Vagina (tissue), 2 donors: Measurements from ENCODE around the gene WDR1. TPM values are rescaled to one million over a fixed set of nuclear protein-coding genes. Genes with fewer than 3 reads are reported as not detected.
A peak's percentile ranks its signal among the peaks of the same experiment; 100 is the strongest.

Source experiments
- DNase-seq, 2 donors: peaks; one replicate each; pipeline ENCODE4 v3.0.0-alpha.2; 2017; ENCODE audit errors: extremely low spot score in 2 of 2
- H3K27ac ChIP-seq: fragments of 200-600 bp; sonication (generic); one replicate; pipeline ENCODE4 v1.5.1; 2019
- H3K27me3 ChIP-seq: fragments of 200-600 bp; sonication (generic); one replicate; pipeline ENCODE4 v1.5.1; 2019
- H3K36me3 ChIP-seq, 2 donors: fragments of 200-600 bp; sonication (generic); one replicate each; pipeline ENCODE4 v1.5.1; 2017 to 2019
- H3K4me1 ChIP-seq: fragments of 200-600 bp; sonication (generic); one replicate; pipeline ENCODE4 v1.5.1; 2019
- H3K4me3 ChIP-seq, 2 donors: fragments of 200-600 bp; sonication (generic); 1 replicate in 1 of 2; 2 replicates in 1 of 2; pipeline ENCODE4 v1.5.1; 2016 to 2019
- H3K9me3 ChIP-seq: fragments of 200-600 bp; sonication (generic); one replicate; pipeline ENCODE4 v1.5.1; 2019
- CTCF ChIP-seq, 3 experiments: fragments of 450-650 bp in 2 of 3; fragments of 200-600 bp in 1 of 3; sonication (generic) in 1 of 3; IDR thresholded peaks; one replicate each; pipeline ENCODE4 v1.5.1; 2017 to 2019; ENCODE audit warnings: antibody characterized with exemption in 3 of 3, mild to moderate bottlenecking in 2 of 3, moderate library complexity in 2 of 3
- POLR2A ChIP-seq, 2 donors: fragments of 450-650 bp; IDR thresholded peaks; one replicate each; pipeline ENCODE4 v1.6.1; 2017; ENCODE audit warnings: antibody characterized with exemption in 2 of 2, mild to moderate bottlenecking in 2 of 2, moderate library complexity in 2 of 2
- POLR2AphosphoS5 ChIP-seq, 2 donors: sonication (generic); formaldehyde crosslinking; IDR thresholded peaks; one replicate each; pipeline ENCODE4 v1.9.0; 2017; ENCODE audit warnings: antibody characterized with exemption in 2 of 2, mild to moderate bottlenecking in 2 of 2, low read depth in 1 of 2; ENCODE audit not compliant: insufficient read depth in 1 of 2
- intact Hi-C: fragments of 100-400 bp; cut with DNase I; formaldehyde crosslinking; loops from one replicate; pipeline ENCODE4 v1.15.1; 2023
- total RNA-seq: library from RNA; depleted of rRNA; stranded (reverse); fragments of >200 nt; gene quantifications from one replicate; pipeline ENCODE4 v1.2.3, GENCODE V29; 2016

WDR1 gene
- total RNA-seq, 1 donor from 2014 or later = 159 TPM

- Histone ChIP-seq H3K9me3 (no peaks in the 10 kb centered on the region), H3K4me3 (no peak overlapping the region), H3K4me1 (peaks cover 88% of the 10 kb centered on the region), H3K27ac (peak overlapping the region; percentile 24), H3K36me3 (peaks cover 0 to 42% of the 10 kb centered on the region in 2 donors), H3K27me3 (no peaks in the 10 kb centered on the region)
- DNase-seq = no peak
- TF ChIP-seq POLR2AphosphoS5 (IDR thresholded peaks at IDR 0.05; ENCODE audit: insufficient read depth in 1 of 2, low read depth in 1 of 2) = no peak
- intact Hi-C loops = no loop called here
Observed at GRCh38 chr4:10113362-10114047, 3.1 kb downstream of the WDR1 start.

GRCh38 chr4:10112658-10113284 is 3.8 kb downstream of the WDR1 start:
- Histone ChIP-seq H3K4me3 (no peak overlapping the region), H3K27ac (peak overlapping the region; percentile 89), H3K27me3 (no peaks in the 10 kb centered on the region), H3K9me3 (no peaks in the 10 kb centered on the region), H3K36me3 (peaks cover 0 to 42% of the 10 kb centered on the region in 2 donors), H3K4me1 (peaks cover 88% of the 10 kb centered on the region)
- TF ChIP-seq POLR2A (IDR thresholded peaks at IDR 0.05) = no peak
- no peak for TF ChIP-seq CTCF (IDR thresholded peaks at IDR 0.05)
- no peak for TF ChIP-seq POLR2AphosphoS5 (IDR thresholded peaks at IDR 0.05; ENCODE audit: insufficient read depth in 1 of 2, low read depth in 1 of 2)
- intact Hi-C loops = no loop called here
- no peak for DNase-seq

DNA sequence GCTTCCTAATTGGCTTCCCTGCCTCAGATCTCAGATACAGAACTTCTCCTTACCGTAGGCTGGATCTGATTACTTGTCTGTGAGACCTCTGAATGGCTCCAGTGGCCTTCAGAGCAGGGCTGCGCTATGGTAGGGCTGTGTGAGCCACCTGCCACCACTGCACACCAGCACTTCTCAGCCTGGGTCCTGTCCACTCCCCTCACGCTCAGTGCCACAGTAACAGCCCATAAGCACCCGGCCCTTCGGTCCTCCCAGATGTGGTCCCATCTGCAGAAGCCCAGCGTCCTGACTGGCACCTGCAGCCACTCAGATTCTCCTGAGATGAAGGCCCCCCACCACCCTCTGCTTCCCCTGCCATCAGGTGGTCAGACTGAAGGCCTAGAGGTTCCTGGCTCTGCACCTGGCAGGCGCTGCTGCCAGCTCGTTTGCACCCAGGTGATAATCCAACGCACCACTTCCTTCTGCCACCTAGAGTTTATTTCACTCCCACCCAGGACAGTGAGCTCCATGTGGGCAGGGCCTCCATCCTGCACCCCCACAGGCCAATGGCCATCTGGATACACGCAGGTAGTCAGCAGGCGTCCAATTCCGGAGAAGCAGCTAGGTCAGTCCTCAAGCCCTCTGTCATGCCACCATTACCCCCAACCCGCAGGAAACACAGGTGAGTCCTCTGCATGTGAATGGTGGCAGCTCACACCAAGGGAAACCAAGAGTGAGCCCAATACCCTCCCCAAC is 5.4 kb downstream of the WDR1 start:
- no peaks in the 10 kb centered on the region for H3K9me3 ChIP-seq
- DNase-seq = no peak
- no peak for TF ChIP-seq POLR2AphosphoS5 (IDR thresholded peaks at IDR 0.05; ENCODE audit: insufficient read depth in 1 of 2, low read depth in 1 of 2)
- TF ChIP-seq POLR2A (IDR thresholded peaks at IDR 0.05) = no peak
- no peak for TF ChIP-seq CTCF (IDR thresholded peaks at IDR 0.05)
- intact Hi-C loops = no loop called here
- peak overlapping the region; percentile 89 for H3K27ac ChIP-seq
- H3K4me3 ChIP-seq = no peak overlapping the region
- H3K36me3 ChIP-seq = peaks cover 0 to 42% of the 10 kb centered on the region in 2 donors
- H3K4me1 ChIP-seq = peaks cover 97% of the 10 kb centered on the region
- no peaks in the 10 kb centered on the region for H3K27me3 ChIP-seq

GRCh38 chr4:10109995-10110670 is 6.5 kb downstream of the WDR1 start:
- no peaks in the 10 kb centered on the region for H3K9me3 ChIP-seq
- peaks cover 0 to 42% of the 10 kb centered on the region in 2 donors for H3K36me3 ChIP-seq
- intact Hi-C loops = no loop called here
- H3K27ac ChIP-seq = peak overlapping the region; percentile 89
- peaks cover 100% of the 10 kb centered on the region for H3K4me1 ChIP-seq
- H3K27me3 ChIP-seq = no peaks in the 10 kb centered on the region
- no peak for TF ChIP-seq CTCF (IDR thresholded peaks at IDR 0.05)
- TF ChIP-seq POLR2A (IDR thresholded peaks at IDR 0.05) = no peak
- no peak for TF ChIP-seq POLR2AphosphoS5 (IDR thresholded peaks at IDR 0.05; ENCODE audit: insufficient read depth in 1 of 2, low read depth in 1 of 2)
- DNase-seq = no peak
- no peak overlapping the region for H3K4me3 ChIP-seq
